ENCODE results near the gene FOXL3.

DNA sequence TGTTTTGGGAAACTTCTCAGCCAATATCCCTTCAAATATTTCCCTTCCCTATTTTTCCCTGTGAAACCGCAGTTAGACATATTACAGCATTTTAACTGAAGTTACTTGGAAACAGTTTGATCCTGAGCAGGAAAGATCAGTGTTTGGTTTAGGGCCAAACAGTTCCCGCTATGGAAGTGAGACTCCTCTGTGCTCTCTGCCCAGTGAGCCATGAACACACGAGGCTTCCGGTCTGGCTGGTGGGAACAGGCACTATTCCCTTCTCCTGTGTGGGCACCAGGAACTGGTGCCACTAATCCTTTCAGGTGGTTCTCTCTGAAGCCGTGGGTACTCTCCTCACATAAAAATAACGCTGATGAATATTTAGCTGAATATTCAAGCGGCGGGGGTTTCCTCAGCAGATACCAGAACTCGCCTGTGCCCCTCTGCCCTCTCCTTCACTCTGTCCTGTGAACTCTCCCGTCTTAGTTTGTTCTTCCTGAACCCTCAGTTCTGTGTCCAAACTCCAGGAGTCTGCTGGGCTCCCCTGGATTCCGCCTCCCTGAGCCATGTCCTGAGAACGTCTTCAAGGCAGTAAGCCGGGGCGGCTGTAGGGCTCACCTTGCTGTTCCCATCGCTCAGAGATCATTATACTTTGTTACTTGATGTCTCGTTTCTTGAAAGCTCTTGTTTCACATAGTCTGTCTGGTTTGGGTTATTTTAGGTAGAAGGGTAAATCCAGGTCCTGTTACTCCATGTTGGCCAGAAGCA is 25.7 kb downstream of the FOXL3 start:
- TF ChIP-seq, protein P1, sequence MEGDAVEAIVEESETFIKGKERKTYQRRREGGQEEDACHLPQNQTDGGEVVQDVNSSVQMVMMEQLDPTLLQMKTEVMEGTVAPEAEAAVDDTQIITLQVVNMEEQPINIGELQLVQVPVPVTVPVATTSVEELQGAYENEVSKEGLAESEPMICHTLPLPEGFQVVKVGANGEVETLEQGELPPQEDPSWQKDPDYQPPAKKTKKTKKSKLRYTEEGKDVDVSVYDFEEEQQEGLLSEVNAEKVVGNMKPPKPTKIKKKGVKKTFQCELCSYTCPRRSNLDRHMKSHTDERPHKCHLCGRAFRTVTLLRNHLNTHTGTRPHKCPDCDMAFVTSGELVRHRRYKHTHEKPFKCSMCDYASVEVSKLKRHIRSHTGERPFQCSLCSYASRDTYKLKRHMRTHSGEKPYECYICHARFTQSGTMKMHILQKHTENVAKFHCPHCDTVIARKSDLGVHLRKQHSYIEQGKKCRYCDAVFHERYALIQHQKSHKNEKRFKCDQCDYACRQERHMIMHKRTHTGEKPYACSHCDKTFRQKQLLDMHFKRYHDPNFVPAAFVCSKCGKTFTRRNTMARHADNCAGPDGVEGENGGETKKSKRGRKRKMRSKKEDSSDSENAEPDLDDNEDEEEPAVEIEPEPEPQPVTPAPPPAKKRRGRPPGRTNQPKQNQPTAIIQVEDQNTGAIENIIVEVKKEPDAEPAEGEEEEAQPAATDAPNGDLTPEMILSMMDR (IDR thresholded peaks at IDR 0.05; ENCODE audit: low read depth, low read length) = no peak
- TF ChIP-seq EZH2phosphoT487 (IDR thresholded peaks at IDR 0.05; ENCODE audit: low read depth) = no peak
